ENCODE measurements around the gene OR52D1.

DNA sequence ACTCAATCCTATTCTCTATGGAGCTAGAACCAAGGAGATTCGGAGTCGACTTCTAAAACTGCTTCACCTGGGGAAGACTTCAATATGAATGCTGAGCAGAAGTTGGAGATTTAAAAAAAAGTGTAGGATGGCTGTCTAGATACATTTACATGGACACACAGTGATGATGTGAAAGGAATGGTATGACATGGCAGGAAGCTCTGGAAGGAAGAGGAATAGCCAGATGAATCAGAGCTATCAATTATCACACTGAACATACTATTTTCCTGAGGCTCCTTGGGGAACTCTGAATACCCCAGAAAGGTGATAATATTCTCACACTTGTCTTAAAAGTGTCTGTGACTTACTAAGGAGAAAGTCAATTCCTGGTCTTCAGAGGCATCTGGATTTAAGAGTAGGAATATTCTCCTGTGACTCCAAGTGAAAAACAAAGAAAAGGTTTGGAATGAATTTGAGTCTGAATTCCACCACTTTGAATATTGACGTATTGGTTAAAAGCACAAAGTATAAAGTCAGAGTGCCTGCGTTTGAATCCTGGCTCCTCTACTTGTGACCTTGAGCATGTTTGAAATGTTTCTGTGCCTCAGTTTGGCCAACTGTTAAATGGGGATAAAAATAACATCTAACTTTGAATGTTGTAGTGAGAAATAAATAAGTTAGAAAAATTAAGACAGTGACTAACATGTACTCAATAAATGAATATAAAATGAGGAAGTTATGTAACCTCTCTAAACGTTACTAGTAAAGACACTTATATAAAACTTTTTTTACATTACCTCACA is 1.3 kb downstream of the OR52D1 start:
- TF ChIP-seq, protein P1, sequence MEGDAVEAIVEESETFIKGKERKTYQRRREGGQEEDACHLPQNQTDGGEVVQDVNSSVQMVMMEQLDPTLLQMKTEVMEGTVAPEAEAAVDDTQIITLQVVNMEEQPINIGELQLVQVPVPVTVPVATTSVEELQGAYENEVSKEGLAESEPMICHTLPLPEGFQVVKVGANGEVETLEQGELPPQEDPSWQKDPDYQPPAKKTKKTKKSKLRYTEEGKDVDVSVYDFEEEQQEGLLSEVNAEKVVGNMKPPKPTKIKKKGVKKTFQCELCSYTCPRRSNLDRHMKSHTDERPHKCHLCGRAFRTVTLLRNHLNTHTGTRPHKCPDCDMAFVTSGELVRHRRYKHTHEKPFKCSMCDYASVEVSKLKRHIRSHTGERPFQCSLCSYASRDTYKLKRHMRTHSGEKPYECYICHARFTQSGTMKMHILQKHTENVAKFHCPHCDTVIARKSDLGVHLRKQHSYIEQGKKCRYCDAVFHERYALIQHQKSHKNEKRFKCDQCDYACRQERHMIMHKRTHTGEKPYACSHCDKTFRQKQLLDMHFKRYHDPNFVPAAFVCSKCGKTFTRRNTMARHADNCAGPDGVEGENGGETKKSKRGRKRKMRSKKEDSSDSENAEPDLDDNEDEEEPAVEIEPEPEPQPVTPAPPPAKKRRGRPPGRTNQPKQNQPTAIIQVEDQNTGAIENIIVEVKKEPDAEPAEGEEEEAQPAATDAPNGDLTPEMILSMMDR (IDR thresholded peaks at IDR 0.05) = no peak
- TF ChIP-seq POLR2A (IDR thresholded peaks at IDR 0.05) = no peak
- TF ChIP-seq EP300 (IDR thresholded peaks at IDR 0.05) = no peak

Measured in tibial nerve (tissue), 4 donors.